Stomach smooth muscle (tissue), 2 donors: ENCODE data around the gene TOP2A.

Experiments
- H3K27ac ChIP-seq: one replicate; pipeline ENCODE4 v1.7.0; 2013; ENCODE audit warnings: mild to moderate bottlenecking, low read length, inconsistent platforms
- H3K27me3 ChIP-seq, 2 donors: one replicate each; pipeline ENCODE4 v1.7.0; 2013; ENCODE audit warnings: low read length in 2 of 2; ENCODE audit not compliant: insufficient read depth in 2 of 2, control insufficient read depth in 1 of 2
- H3K36me3 ChIP-seq, 2 donors: one replicate each; pipeline ENCODE4 v1.7.0; 2013; ENCODE audit warnings: low read length in 2 of 2; ENCODE audit not compliant: control insufficient read depth in 2 of 2, insufficient read depth in 2 of 2
- H3K4me1 ChIP-seq: one replicate; pipeline ENCODE4 v1.7.0; 2013; ENCODE audit warnings: low read length; ENCODE audit not compliant: control insufficient read depth, insufficient read depth
- H3K4me3 ChIP-seq, 2 donors: one replicate each; pipeline ENCODE4 v1.7.0; 2013; ENCODE audit warnings: low read length in 2 of 2
- H3K9ac ChIP-seq, 2 donors: one replicate each; pipeline ENCODE4 v1.7.0; 2013; ENCODE audit warnings: low read length in 2 of 2, mild to moderate bottlenecking in 1 of 2
- H3K9me3 ChIP-seq, 2 donors: one replicate each; pipeline ENCODE4 v1.7.0; 2013; ENCODE audit warnings: low read length in 2 of 2; ENCODE audit not compliant: control insufficient read depth in 2 of 2
- donor health status: healthy.
- donor health status: Pancreatic carcinoma.

TOP2A gene

GRCh38 chr17:40451420-40451819 is 33.7 kb upstream of the TOP2A start:
- H3K9ac ChIP-seq: peak overlapping the region in 1 of 2 donors; percentile 2
- peak overlapping the region in 1 of 2 donors; percentile 44 for H3K4me3 ChIP-seq
- peak overlapping the region; percentile 92 for H3K27ac ChIP-seq
- H3K9me3 ChIP-seq: no peaks in the 10 kb centered on the region
- H3K27me3 ChIP-seq: no peaks in the 10 kb centered on the region
- H3K4me1 ChIP-seq: peaks cover 89% of the 10 kb centered on the region
- H3K36me3 ChIP-seq: peaks cover 34 to 35% of the 10 kb centered on the region in 2 donors

DNA sequence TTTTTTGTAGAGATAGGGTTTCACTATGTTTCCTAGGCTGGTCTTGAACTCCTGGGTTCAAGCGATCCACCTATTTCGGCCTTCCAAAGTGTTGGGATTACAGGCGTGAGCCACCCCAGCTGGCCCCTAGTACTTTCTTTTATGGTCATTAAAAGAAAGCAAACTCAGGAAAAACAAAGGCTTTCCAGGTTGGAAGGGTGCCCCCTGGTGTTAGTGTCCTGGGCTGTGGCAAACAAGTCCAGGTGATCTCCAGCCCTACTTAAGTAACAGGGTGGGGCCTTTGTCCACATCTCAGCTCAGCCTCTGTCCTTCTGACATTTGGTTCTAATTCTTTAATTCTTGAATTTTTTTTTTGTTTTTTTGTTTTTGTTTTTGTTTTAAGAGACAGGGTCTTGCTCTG is 32.5 kb upstream of the TOP2A start:
- H3K27me3 ChIP-seq: no peaks in the 10 kb centered on the region
- peak overlapping the region; percentile 92 for H3K27ac ChIP-seq
- no peaks in the 10 kb centered on the region for H3K9me3 ChIP-seq
- peaks cover 28 to 29% of the 10 kb centered on the region in 2 donors for H3K36me3 ChIP-seq
- no peak overlapping the region for H3K9ac ChIP-seq
- peak overlapping the region in 1 of 2 donors; percentile 40 for H3K4me3 ChIP-seq
- H3K4me1 ChIP-seq: peaks cover 93% of the 10 kb centered on the region

- H3K36me3 ChIP-seq: peaks cover 14 to 21% of the 10 kb centered on the region in 2 donors
- H3K4me1 ChIP-seq: peaks cover 84% of the 10 kb centered on the region
- peak overlapping the region; percentile 99 to 100 for H3K4me3 ChIP-seq
- no peaks in the 10 kb centered on the region for H3K27me3 ChIP-seq
- H3K9ac ChIP-seq: peak overlapping the region; percentile 17 to 78
- H3K27ac ChIP-seq: peak overlapping the region; percentile 94
- H3K9me3 ChIP-seq: no peaks in the 10 kb centered on the region
These were observed 31.1 kb upstream of the TOP2A start for GRCh38 chr17:40448639-40449261.

- no peaks in the 10 kb centered on the region for H3K27me3 ChIP-seq
- H3K36me3 ChIP-seq: peaks cover 10 to 15% of the 10 kb centered on the region in 2 donors
- H3K9me3 ChIP-seq: no peaks in the 10 kb centered on the region
- peaks cover 79% of the 10 kb centered on the region for H3K4me1 ChIP-seq
- H3K27ac ChIP-seq: peak overlapping the region; percentile 94
- H3K9ac ChIP-seq: peak overlapping the region; percentile 36 to 78
- peak overlapping the region; percentile 99 to 100 for H3K4me3 ChIP-seq
These were observed 30.5 kb upstream of the TOP2A start for GRCh38 chr17:40448213-40448638.

- Histone ChIP-seq H3K4me3 (peak overlapping the region; percentile 99 to 100), H3K9me3 (no peaks in the 10 kb centered on the region), H3K36me3 (peaks cover 7 to 11% of the 10 kb centered on the region in 2 donors), H3K27ac (peak overlapping the region; percentile 94), H3K9ac (peak overlapping the region; percentile 36 to 78), H3K4me1 (peaks cover 77% of the 10 kb centered on the region), H3K27me3 (no peaks in the 10 kb centered on the region)
These were observed 30.1 kb upstream of the TOP2A start for GRCh38 chr17:40447806-40448205.

DNA sequence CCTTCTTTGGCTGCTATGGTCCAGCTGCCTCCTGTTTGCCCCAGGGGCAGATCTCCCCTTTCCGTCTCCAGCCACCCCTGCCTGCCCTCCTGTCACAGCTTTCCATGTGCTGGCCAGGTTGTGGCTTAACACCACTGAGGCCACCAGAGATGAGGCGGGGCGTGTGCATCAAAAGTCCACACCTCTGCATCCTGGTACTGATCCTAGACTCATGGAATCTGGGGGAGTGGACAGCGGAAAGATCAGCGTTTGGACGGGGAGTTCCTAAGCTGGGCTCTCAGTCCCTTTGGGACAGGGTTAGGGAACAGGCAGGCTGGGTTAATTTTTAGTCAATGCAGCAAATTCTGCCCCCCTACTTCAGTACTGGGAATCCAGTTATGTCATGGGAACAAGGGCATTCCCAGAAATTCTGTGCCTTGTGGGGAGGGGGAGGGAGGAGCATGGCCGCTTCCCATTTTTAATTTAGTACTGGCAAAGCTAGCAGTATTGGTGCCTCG is 29.5 kb upstream of the TOP2A start:
- peak overlapping the region; percentile 36 to 78 for H3K9ac ChIP-seq
- peak overlapping the region; percentile 99 to 100 for H3K4me3 ChIP-seq
- no peaks in the 10 kb centered on the region for H3K27me3 ChIP-seq
- H3K36me3 ChIP-seq: peaks cover 7 to 10% of the 10 kb centered on the region in 2 donors
- no peaks in the 10 kb centered on the region for H3K9me3 ChIP-seq
- H3K4me1 ChIP-seq: peaks cover 77% of the 10 kb centered on the region
- H3K27ac ChIP-seq: peak overlapping the region; percentile 94

- peaks cover 7 to 10% of the 10 kb centered on the region in 2 donors for H3K36me3 ChIP-seq
- no peaks in the 10 kb centered on the region for H3K27me3 ChIP-seq
- peak overlapping the region; percentile 99 to 100 for H3K4me3 ChIP-seq
- H3K9me3 ChIP-seq: no peaks in the 10 kb centered on the region
- H3K9ac ChIP-seq: peak overlapping the region; percentile 96 to 100
- H3K27ac ChIP-seq: peak overlapping the region; percentile 94
- H3K4me1 ChIP-seq: peaks cover 71% of the 10 kb centered on the region
These were observed 28.2 kb upstream of the TOP2A start for GRCh38 chr17:40445751-40446468.

DNA sequence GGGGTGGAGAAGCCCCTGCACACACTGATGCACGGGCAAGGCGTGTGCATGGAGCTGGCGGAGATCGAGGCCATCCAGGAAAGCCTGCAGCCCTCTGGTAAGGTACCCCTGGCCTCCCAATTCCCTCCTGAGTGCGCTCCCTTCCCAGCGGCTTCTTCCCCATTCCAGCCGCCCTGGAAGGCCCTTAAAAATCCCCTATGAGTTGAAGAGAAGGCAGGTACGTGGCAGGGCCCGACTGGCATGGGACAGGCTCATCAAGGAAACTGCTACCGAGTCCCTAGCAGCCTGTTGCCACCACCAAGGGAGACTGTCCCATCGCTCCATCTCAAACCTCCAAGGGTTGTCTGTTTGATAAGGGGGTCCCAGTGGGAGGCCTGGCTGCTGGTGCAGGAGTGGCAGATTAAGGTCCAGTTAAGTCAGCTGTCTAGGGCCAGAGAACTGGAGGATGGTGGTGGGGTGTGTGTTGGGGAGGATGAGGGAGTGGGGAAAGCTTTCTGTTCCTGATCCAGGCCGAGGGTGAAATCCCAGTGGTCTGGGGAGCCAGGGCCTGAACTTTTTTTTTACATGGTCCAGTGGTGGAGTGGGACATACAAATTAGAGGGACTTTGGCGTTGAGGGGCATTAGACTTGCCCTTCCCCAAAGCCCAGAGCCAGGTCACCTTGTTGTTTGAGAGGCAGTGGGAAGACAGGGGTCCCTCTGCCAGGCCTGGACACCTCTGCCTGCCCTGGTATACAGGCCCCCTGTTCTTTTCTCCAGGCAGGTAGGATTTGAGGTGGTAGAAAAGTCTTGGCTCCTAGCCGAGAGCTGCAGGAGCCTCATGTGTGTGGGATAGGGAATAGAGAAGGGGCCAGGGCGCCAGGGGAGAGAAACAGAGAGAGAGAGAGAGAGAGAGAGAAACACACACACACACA is 26.5 kb upstream of the TOP2A start:
- Histone ChIP-seq H3K4me1 (peaks cover 58% of the 10 kb centered on the region), H3K4me3 (peak overlapping the region; percentile 99 to 100), H3K27me3 (no peaks in the 10 kb centered on the region), H3K9me3 (no peaks in the 10 kb centered on the region), H3K9ac (peak overlapping the region; percentile 96 to 100), H3K36me3 (peaks cover 7 to 10% of the 10 kb centered on the region in 2 donors), H3K27ac (peak overlapping the region; percentile 94)

DNA sequence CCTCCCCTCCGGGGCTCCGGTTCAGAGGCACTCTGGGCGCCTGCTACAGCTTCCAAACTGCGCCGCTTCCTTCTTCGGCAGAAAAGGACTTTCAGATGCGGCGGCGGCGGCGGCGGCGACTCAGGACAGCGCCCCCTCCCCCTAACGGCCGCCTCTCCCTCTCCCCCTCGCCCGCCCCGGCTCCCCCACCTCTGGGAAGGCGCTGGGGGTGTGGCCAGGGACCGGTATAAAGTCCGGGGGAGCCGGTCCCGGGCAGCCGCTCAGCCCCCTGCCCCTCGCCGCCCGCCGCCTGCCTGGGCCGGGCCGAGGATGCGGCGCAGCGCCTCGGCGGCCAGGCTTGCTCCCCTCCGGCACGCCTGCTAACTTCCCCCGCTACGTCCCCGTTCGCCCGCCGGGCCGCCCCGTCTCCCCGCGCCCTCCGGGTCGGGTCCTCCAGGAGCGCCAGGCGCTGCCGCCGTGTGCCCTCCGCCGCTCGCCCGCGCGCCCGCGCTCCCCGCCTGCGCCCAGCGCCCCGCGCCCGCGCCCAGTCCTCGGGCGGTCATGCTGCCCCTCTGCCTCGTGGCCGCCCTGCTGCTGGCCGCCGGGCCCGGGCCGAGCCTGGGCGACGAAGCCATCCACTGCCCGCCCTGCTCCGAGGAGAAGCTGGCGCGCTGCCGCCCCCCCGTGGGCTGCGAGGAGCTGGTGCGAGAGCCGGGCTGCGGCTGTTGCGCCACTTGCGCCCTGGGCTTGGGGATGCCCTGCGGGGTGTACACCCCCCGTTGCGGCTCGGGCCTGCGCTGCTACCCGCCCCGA is 25.7 kb upstream of the TOP2A start, which contains the start of gene IGFBP4:
Gene IGFBP4 (plus strand): TSS at position 255 of the 792 bp plus-strand sequence. CDS start 286 bp downstream, at position 541.
- Histone ChIP-seq H3K36me3 (peaks cover 7 to 10% of the 10 kb centered on the region in 2 donors), H3K4me3 (peak within 1 kb of the TSS; percentile 99 to 100), H3K27me3 (no peaks in the 10 kb centered on the region), H3K4me1 (peaks cover 50% of the 10 kb centered on the region), H3K9ac (peak within 1 kb of the TSS; percentile 96 to 100), H3K27ac (peak within 1 kb of the TSS; percentile 98), H3K9me3 (no peaks in the 10 kb centered on the region)
